Common myeloid progenitor, CD34-positive (primary cell): ENCODE data around the gene DDX3X.

ENCODE experiments used
- CTCF ChIA-PET: fragments of 350-600 bp; sonication (Branson Sonifier 250); formaldehyde crosslinking; loops from one replicate; lab custom pipeline; 2021; ENCODE audit warnings: antibody characterized with exemption; lab: Charles Lee
- POLR2A ChIA-PET: fragments of 350-600 bp; sonication (Branson Sonifier 250); formaldehyde crosslinking; loops from one replicate; lab custom pipeline; 2021; ENCODE audit warnings: antibody characterized with exemption; lab: Charles Lee
- DNase-seq, 3 donors: peaks; one replicate each; pipeline versions ENCODE4 v3.0.0 to v3.0.0-alpha.2; 2013
- H3K27ac ChIP-seq, 2 experiments: 1 replicate in 1 of 2; 2 replicates in 1 of 2; pipeline ENCODE4 v1.7.0; 2013; ENCODE audit warnings: inconsistent platforms in 2 of 2, low read length in 2 of 2, mild to moderate bottlenecking in 2 of 2, low read depth in 1 of 2, moderate library complexity in 1 of 2; ENCODE audit not compliant: severe bottlenecking in 2 of 2, insufficient read depth in 1 of 2, poor library complexity in 1 of 2
- H3K27me3 ChIP-seq, 5 experiments: replicated peaks in 2 of 5; 1 replicate in 3 of 5; 2 replicates in 2 of 5; pipeline versions ENCODE4 v1.6.1 to v1.7.0; 2013; ENCODE audit warnings: low read length in 4 of 5, mild to moderate bottlenecking in 2 of 5, moderate library complexity in 2 of 5, inconsistent platforms in 1 of 5; ENCODE audit not compliant: insufficient read depth in 5 of 5, control insufficient read depth in 4 of 5
- H3K36me3 ChIP-seq, 4 experiments: 1 replicate in 2 of 4; 2 replicates in 2 of 4; pipeline versions ENCODE4 v1.6.1 to v1.7.0; 2013; ENCODE audit warnings: low read length in 3 of 4, control low read depth in 1 of 4, mild to moderate bottlenecking in 1 of 4; ENCODE audit not compliant: control insufficient read depth in 4 of 4, insufficient read depth in 4 of 4
- H3K4me1 ChIP-seq, 4 experiments: 1 replicate in 3 of 4; 2 replicates in 1 of 4; pipeline versions ENCODE4 v1.6.1 to v1.7.1; 2013; ENCODE audit warnings: low read length in 3 of 4, mild to moderate bottlenecking in 3 of 4, control low read depth in 1 of 4, inconsistent platforms in 1 of 4, moderate library complexity in 1 of 4; ENCODE audit not compliant: control insufficient read depth in 4 of 4, insufficient read depth in 4 of 4; ENCODE audit errors: control extremely low read depth in 1 of 4
- H3K4me3 ChIP-seq, 7 experiments: 1 replicate in 4 of 7; 2 replicates in 3 of 7; pipeline versions ENCODE4 v1.5.1 to v1.7.0; 2013; ENCODE audit warnings: mild to moderate bottlenecking in 7 of 7, low read length in 6 of 7, moderate library complexity in 6 of 7, inconsistent platforms in 2 of 7, low read depth in 2 of 7, control low read depth in 1 of 7; ENCODE audit not compliant: insufficient read depth in 4 of 7, control insufficient read depth in 1 of 7; ENCODE audit errors: extremely low read depth in 1 of 7
- H3K9me3 ChIP-seq, 5 experiments: 1 replicate in 4 of 5; 2 replicates in 1 of 5; pipeline versions ENCODE4 v1.6.1 to v1.7.1; 2013; ENCODE audit warnings: low read length in 4 of 5, mild to moderate bottlenecking in 2 of 5, inconsistent platforms in 1 of 5, low read depth in 1 of 5, moderate library complexity in 1 of 5; ENCODE audit not compliant: control insufficient read depth in 4 of 5, insufficient read depth in 2 of 5; ENCODE audit errors: control extremely low read depth in 1 of 5
- WGBS: methylation state at CpG from one replicate; pipeline ENCODE4 v1.1.5; 2013; ENCODE audit not compliant: insufficient coverage; 5-methylcytosine and 5-hydroxymethylcytosine counted together

The DDX3X gene

GRCh38 chrX:41377624-41378023 is 43.7 kb downstream of the DDX3X start:
- H3K9me3 ChIP-seq, result peaks cover 0 to 3% (median 0%) of the 10 kb centered on the region in 5 experiments
- ChIA-PET CTCF (no interaction called here), POLR2A (no interaction called here)
- peaks cover 0 to 18% (median 0%) of the 10 kb centered on the region in 5 experiments for H3K27me3 ChIP-seq
- H3K4me1 ChIP-seq, result no peaks in the 10 kb centered on the region
- no peak for DNase-seq
- no peak overlapping the region for H3K4me3 ChIP-seq
- H3K36me3 ChIP-seq, result no peaks in the 10 kb centered on the region
- H3K27ac ChIP-seq, result no peak overlapping the region
- 92% methylated on average over 8 of the region's 8 CpGs for WGBS

- CTCF ChIA-PET, result interaction anchor here (0.6 kb wide), 1 partner anchor 119 kb away, joined by 3 read pairs; no protein-coding TSS in a partner anchor
- 96% methylated on average over 5 of the region's 5 CpGs for WGBS
- DNase-seq, result no peak
- Histone ChIP-seq H3K4me1 (peaks cover 0 to 3% (median under 1%) of the 10 kb centered on the region in 4 experiments), H3K27ac (no peak overlapping the region), H3K27me3 (peaks cover 0 to 6% (median 0%) of the 10 kb centered on the region in 5 experiments), H3K36me3 (no peaks in the 10 kb centered on the region), H3K4me3 (no peak overlapping the region), H3K9me3 (no peaks in the 10 kb centered on the region)
- POLR2A ChIA-PET, result no interaction called here
Measured at GRCh38 chrX:41381685-41382084, 47.7 kb downstream of the DDX3X start.

GRCh38 chrX:41382714-41383645 is 49.0 kb downstream of the DDX3X start:
- Histone ChIP-seq H3K4me3 (no peak overlapping the region), H3K27ac (no peak overlapping the region), H3K27me3 (peaks cover 0 to 3% (median 0%) of the 10 kb centered on the region in 5 experiments), H3K9me3 (no peaks in the 10 kb centered on the region), H3K36me3 (no peaks in the 10 kb centered on the region), H3K4me1 (peaks cover 0 to 3% (median under 1%) of the 10 kb centered on the region in 4 experiments)
- POLR2A ChIA-PET, result no interaction called here
- CTCF ChIA-PET, result interaction anchor here (1.4 kb wide), 1 partner anchor 30 kb away, joined by 3 read pairs; no protein-coding TSS in a partner anchor
- peak in 2 of 3 donors; percentile 14 to 27 for DNase-seq
- 84% methylated on average over 6 of the region's 10 CpGs for WGBS

GRCh38 chrX:41384051-41384705 is 50.2 kb downstream of the DDX3X start:
- Histone ChIP-seq H3K27me3 (peaks cover 0 to 3% (median 0%) of the 10 kb centered on the region in 5 experiments), H3K4me1 (peaks cover 0 to 3% (median under 1%) of the 10 kb centered on the region in 4 experiments), H3K36me3 (no peaks in the 10 kb centered on the region), H3K4me3 (no peak overlapping the region), H3K27ac (no peak overlapping the region), H3K9me3 (no peaks in the 10 kb centered on the region)
- ChIA-PET CTCF (interaction anchor here (1.4 kb wide), 1 partner anchor 31 kb away, joined by 3 read pairs; no protein-coding TSS in a partner anchor), POLR2A (no interaction called here)
- DNase-seq, result peak; percentile 49 to 82 (median 80)
- 59% methylated on average over 4 of the region's 10 CpGs for WGBS

GRCh38 chrX:41386222-41386990 is 52.4 kb downstream of the DDX3X start:
- CTCF ChIA-PET, result no interaction called here
- Histone ChIP-seq H3K36me3 (no peaks in the 10 kb centered on the region), H3K9me3 (no peaks in the 10 kb centered on the region), H3K27me3 (peaks cover 0 to 9% (median 0%) of the 10 kb centered on the region in 5 experiments), H3K4me3 (no peak overlapping the region), H3K4me1 (peaks cover 0 to 3% (median under 1%) of the 10 kb centered on the region in 4 experiments), H3K27ac (no peak overlapping the region)
- DNase-seq, result no peak
- WGBS, result 97% methylated on average over 5 of the region's 8 CpGs
- POLR2A ChIA-PET, result no interaction called here

GRCh38 chrX:41388543-41388942 is 54.6 kb downstream of the DDX3X start:
- CTCF ChIA-PET, result no interaction called here

More at GRCh38 chrX:41388543-41388942, 54.6 kb downstream of the DDX3X start:
- Histone ChIP-seq H3K4me1 (peaks cover 0 to 1% (median 0%) of the 10 kb centered on the region in 4 experiments), H3K4me3 (no peak overlapping the region), H3K9me3 (no peaks in the 10 kb centered on the region), H3K27ac (no peak overlapping the region), H3K27me3 (peaks cover 0 to 6% (median 0%) of the 10 kb centered on the region in 5 experiments), H3K36me3 (no peaks in the 10 kb centered on the region)
- no peak for DNase-seq
- POLR2A ChIA-PET, result no interaction called here
- 94% methylated on average over 3 of the region's 8 CpGs for WGBS
